ENCODE results near the gene RSPO3.

RSPO3 gene

GRCh38 chr6:127177923-127178231, 59.4 kb downstream of the RSPO3 start:
- TF ChIP-seq, protein P1, sequence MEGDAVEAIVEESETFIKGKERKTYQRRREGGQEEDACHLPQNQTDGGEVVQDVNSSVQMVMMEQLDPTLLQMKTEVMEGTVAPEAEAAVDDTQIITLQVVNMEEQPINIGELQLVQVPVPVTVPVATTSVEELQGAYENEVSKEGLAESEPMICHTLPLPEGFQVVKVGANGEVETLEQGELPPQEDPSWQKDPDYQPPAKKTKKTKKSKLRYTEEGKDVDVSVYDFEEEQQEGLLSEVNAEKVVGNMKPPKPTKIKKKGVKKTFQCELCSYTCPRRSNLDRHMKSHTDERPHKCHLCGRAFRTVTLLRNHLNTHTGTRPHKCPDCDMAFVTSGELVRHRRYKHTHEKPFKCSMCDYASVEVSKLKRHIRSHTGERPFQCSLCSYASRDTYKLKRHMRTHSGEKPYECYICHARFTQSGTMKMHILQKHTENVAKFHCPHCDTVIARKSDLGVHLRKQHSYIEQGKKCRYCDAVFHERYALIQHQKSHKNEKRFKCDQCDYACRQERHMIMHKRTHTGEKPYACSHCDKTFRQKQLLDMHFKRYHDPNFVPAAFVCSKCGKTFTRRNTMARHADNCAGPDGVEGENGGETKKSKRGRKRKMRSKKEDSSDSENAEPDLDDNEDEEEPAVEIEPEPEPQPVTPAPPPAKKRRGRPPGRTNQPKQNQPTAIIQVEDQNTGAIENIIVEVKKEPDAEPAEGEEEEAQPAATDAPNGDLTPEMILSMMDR (conservative IDR thresholded peaks at IDR 0.05; ENCODE audit: low read depth, low read length): no peak
- H3K36me3 ChIP-seq (ENCODE audit: insufficient read depth): no peaks in the 10 kb centered on the region
- no peak overlapping the region for H3K4me3 ChIP-seq (IDR thresholded peaks at IDR 0.05; ENCODE audit: insufficient read depth, low read depth, low read length)
- no peaks in the 10 kb centered on the region for H4K20me1 ChIP-seq (ENCODE audit: insufficient read depth)
- H3K4me2 ChIP-seq: no peak overlapping the region
- H3K9ac ChIP-seq: no peak overlapping the region
- H3K79me2 ChIP-seq (ENCODE audit: insufficient read depth, low read depth): no peaks in the 10 kb centered on the region
- no peaks in the 10 kb centered on the region for H3K27me3 ChIP-seq (ENCODE audit: insufficient read depth, low read depth)
- no peak overlapping the region for H3K27ac ChIP-seq
- H3K4me1 ChIP-seq (ENCODE audit: low read depth, poor library complexity, severe bottlenecking): no peaks in the 10 kb centered on the region
- no peak overlapping the region for H2AFZ ChIP-seq (ENCODE audit: low read depth)

- no peaks in the 10 kb centered on the region for H3K36me3 ChIP-seq (ENCODE audit: insufficient read depth)
- TF ChIP-seq, protein P1 (conservative IDR thresholded peaks at IDR 0.05; ENCODE audit: low read depth, low read length): no peak
- H3K4me3 ChIP-seq (IDR thresholded peaks at IDR 0.05; ENCODE audit: insufficient read depth, low read depth, low read length): no peak overlapping the region
- H3K27me3 ChIP-seq (ENCODE audit: insufficient read depth, low read depth): no peaks in the 10 kb centered on the region
- H3K27ac ChIP-seq: no peak overlapping the region
- H3K4me2 ChIP-seq: no peak overlapping the region
- no peaks in the 10 kb centered on the region for H3K4me1 ChIP-seq (ENCODE audit: low read depth, poor library complexity, severe bottlenecking)
- H3K9ac ChIP-seq: no peak overlapping the region
- no peaks in the 10 kb centered on the region for H4K20me1 ChIP-seq (ENCODE audit: insufficient read depth)
- no peaks in the 10 kb centered on the region for H3K79me2 ChIP-seq (ENCODE audit: insufficient read depth, low read depth)
- H2AFZ ChIP-seq (ENCODE audit: low read depth): no peak overlapping the region
Measured at GRCh38 chr6:127178746-127179145, 60.3 kb downstream of the RSPO3 start.

DNA sequence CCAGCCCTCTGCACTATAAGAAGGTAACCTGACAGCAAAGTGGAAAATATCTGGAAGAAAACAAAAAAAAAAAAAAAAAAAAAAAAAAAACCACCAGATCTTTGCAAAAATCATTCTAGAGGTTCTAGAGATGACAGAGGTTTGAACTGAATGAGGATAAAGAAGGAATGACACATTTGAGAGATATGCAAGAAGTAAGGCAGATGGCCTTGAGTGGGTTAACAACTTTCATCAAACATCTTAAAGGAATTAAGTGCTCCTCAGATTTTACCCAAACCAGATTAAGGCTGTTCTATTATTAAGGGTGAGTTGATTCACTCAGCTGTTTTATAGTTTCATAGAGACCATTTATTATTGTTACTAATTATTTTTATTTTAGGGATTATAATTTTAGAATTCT, 62.0 kb downstream of the RSPO3 start:
- Histone ChIP-seq H3K79me2 (ENCODE audit: insufficient read depth, low read depth) (no peaks in the 10 kb centered on the region), H3K4me2 (no peak overlapping the region), H3K9ac (no peak overlapping the region), H3K4me1 (ENCODE audit: low read depth, poor library complexity, severe bottlenecking) (no peaks in the 10 kb centered on the region), H3K36me3 (ENCODE audit: insufficient read depth) (no peaks in the 10 kb centered on the region), H3K4me3 (IDR thresholded peaks at IDR 0.05; ENCODE audit: insufficient read depth, low read depth, low read length) (no peak overlapping the region), H2AFZ (ENCODE audit: low read depth) (no peak overlapping the region), H3K27ac (no peak overlapping the region), H4K20me1 (ENCODE audit: insufficient read depth) (no peaks in the 10 kb centered on the region), H3K27me3 (ENCODE audit: insufficient read depth, low read depth) (no peaks in the 10 kb centered on the region)
- TF ChIP-seq, protein P1 (conservative IDR thresholded peaks at IDR 0.05; ENCODE audit: low read depth, low read length): no peak

DNA sequence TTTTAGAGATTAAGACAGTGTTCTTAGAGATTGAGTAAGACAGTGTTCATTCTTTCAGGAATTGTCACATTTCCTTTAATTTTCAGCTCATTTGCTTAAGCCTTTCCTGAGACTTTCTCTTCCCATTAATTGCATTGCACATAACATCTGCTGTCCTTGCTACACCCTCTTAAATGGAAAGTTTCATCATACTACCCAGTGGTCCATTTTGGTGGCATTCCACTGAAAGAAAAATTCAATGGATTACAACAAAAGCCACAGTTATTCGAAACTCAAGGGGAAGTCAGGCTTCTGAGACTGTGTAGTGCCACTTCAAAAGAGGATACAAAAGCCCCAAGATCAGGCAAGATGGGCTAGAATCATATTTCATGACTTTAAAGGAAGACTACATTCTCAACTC, 64.0 kb downstream of the RSPO3 start:
- Histone ChIP-seq H2AFZ (ENCODE audit: low read depth) (no peak overlapping the region), H4K20me1 (ENCODE audit: insufficient read depth) (no peaks in the 10 kb centered on the region), H3K27me3 (ENCODE audit: insufficient read depth, low read depth) (no peaks in the 10 kb centered on the region), H3K79me2 (ENCODE audit: insufficient read depth, low read depth) (no peaks in the 10 kb centered on the region), H3K9ac (no peak overlapping the region), H3K27ac (no peak overlapping the region), H3K4me3 (IDR thresholded peaks at IDR 0.05; ENCODE audit: insufficient read depth, low read depth, low read length) (no peak overlapping the region), H3K4me1 (ENCODE audit: low read depth, poor library complexity, severe bottlenecking) (no peaks in the 10 kb centered on the region), H3K4me2 (no peak overlapping the region), H3K36me3 (ENCODE audit: insufficient read depth) (no peaks in the 10 kb centered on the region)
- TF ChIP-seq, protein P1 (conservative IDR thresholded peaks at IDR 0.05; ENCODE audit: low read depth, low read length): no peak
